WI38 (cell line): Measurements from ENCODE around the gene STK40.

Experiments
- H3K4me3 ChIP-seq: 2 replicates; pipeline ENCODE4 v1.5.1; 2011; ENCODE audit warnings: low read depth, mild to moderate bottlenecking, control low read depth, low read length
- CTCF ChIP-seq: IDR thresholded peaks from 2 replicates; pipeline ENCODE4 v1.5.1; 2012; ENCODE audit warnings: low read depth, mild to moderate bottlenecking, control low read depth, low read length

Gene STK40

GRCh38 chr1:36322786-36323635 lies 62.7 kb downstream of the STK40 start:
- H3K4me3 ChIP-seq, result peak overlapping the region; percentile 84
- no peak for TF ChIP-seq CTCF

- TF ChIP-seq CTCF, result no peak
- peak overlapping the region; percentile 84 for H3K4me3 ChIP-seq
Observed at GRCh38 chr1:36322041-36322785, 63.5 kb downstream of the STK40 start.

GRCh38 chr1:36321119-36321951 lies 64.4 kb downstream of the STK40 start:
- TF ChIP-seq CTCF, result no peak
- peak overlapping the region; percentile 84 for H3K4me3 ChIP-seq

GRCh38 chr1:36320767-36321118 lies 65.0 kb downstream of the STK40 start:
- peak overlapping the region; percentile 22; the same call in 1 of the 2 replicates for H3K4me3 ChIP-seq
- no peak for TF ChIP-seq CTCF

- no peak for TF ChIP-seq CTCF
- no peak overlapping the region for H3K4me3 ChIP-seq
Observed at GRCh38 chr1:36320291-36320761, 65.4 kb downstream of the STK40 start.

- TF ChIP-seq CTCF, result no peak
- H3K4me3 ChIP-seq, result no peak overlapping the region
Observed at GRCh38 chr1:36309397-36309796, 76.3 kb downstream of the STK40 start.
